Keratinocyte (primary cell): ENCODE results near the gene CD37. TPM values are rescaled to one million over a fixed set of nuclear protein-coding genes. Genes with fewer than 3 reads are reported as not detected.

Experiments
- DNase-seq: peaks from one replicate; pipeline ENCODE4 v3.0.0-alpha.2; 2011; ENCODE audit warnings: low read depth, missing footprints, low spot score
- FAIRE-seq: peaks from 2 replicates; lab custom pipeline; 2011; peaks lifted over from hg19 to GRCh38; lab: Jason Lieb, UNC
- H2AFZ ChIP-seq: 2 replicates; pipeline ENCODE4 v1.6.0; 2012; ENCODE audit warnings: low read length, control low read depth, inconsistent platforms; ENCODE audit not compliant: control insufficient read depth
- H3K27ac ChIP-seq: 2 replicates; pipeline ENCODE4 v1.5.1; 2011; ENCODE audit warnings: low read length; ENCODE audit not compliant: control insufficient read depth, insufficient read depth
- H3K27me3 ChIP-seq: 3 replicates; pipeline ENCODE4 v1.6.0; 2011; ENCODE audit warnings: low read length; ENCODE audit not compliant: control insufficient read depth, insufficient read depth; ENCODE audit errors: extremely low read depth
- H3K36me3 ChIP-seq, 2 experiments: 2 replicates in 1 of 2; 3 replicates in 1 of 2; pipeline ENCODE4 v1.5.1; 2011; ENCODE audit warnings: low read length in 2 of 2, mild to moderate bottlenecking in 1 of 2; ENCODE audit not compliant: control insufficient read depth in 2 of 2, insufficient read depth in 2 of 2; ENCODE audit errors: extremely low read depth in 1 of 2
- H3K4me1 ChIP-seq: 3 replicates; pipeline ENCODE4 v1.5.1; 2011; ENCODE audit warnings: low read length; ENCODE audit not compliant: control insufficient read depth, insufficient read depth; ENCODE audit errors: extremely low read depth
- H3K4me2 ChIP-seq: 3 replicates; pipeline ENCODE4 v1.6.0; 2011; ENCODE audit warnings: low read depth, low read length; ENCODE audit not compliant: control insufficient read depth, insufficient read depth; ENCODE audit errors: extremely low read depth
- H3K4me3 ChIP-seq, 3 experiments: fragments of 200-600 bp in 1 of 3; sonication (generic) in 1 of 3; 2 replicates in 2 of 3; 3 replicates in 1 of 3; pipeline ENCODE4 v1.5.1; 2011 to 2016; ENCODE audit warnings: low read length in 3 of 3, mild to moderate bottlenecking in 3 of 3, control low read depth in 2 of 3, inconsistent platforms in 1 of 3, low read depth in 1 of 3, mixed read lengths in 1 of 3, mixed run types in 1 of 3, moderate library complexity in 1 of 3; ENCODE audit not compliant: control insufficient read depth in 2 of 3, insufficient read depth in 2 of 3; ENCODE audit errors: extremely low read depth in 1 of 3
- H3K79me2 ChIP-seq: 2 replicates; pipeline ENCODE4 v1.6.0; 2012; ENCODE audit warnings: low read length; ENCODE audit not compliant: control insufficient read depth, insufficient read depth
- H3K9ac ChIP-seq: 3 replicates; pipeline ENCODE4 v1.6.0; 2011; ENCODE audit warnings: low read length; ENCODE audit not compliant: control insufficient read depth, insufficient read depth; ENCODE audit errors: extremely low read depth
- H3K9me1 ChIP-seq: 3 replicates; pipeline ENCODE4 v1.6.0; 2011; ENCODE audit warnings: low read length; ENCODE audit not compliant: control insufficient read depth, insufficient read depth; ENCODE audit errors: extremely low read depth
- H3K9me3 ChIP-seq: 2 replicates; pipeline ENCODE4 v1.5.1; 2012; ENCODE audit warnings: low read depth, low read length; ENCODE audit not compliant: control insufficient read depth
- H4K20me1 ChIP-seq: 3 replicates; pipeline ENCODE4 v1.6.0; 2011; ENCODE audit warnings: low read length; ENCODE audit not compliant: control insufficient read depth, insufficient read depth; ENCODE audit errors: extremely low read depth
- EZH2 ChIP-seq: IDR thresholded peaks from one replicate; pipeline ENCODE4 v1.6.1; 2012; ENCODE audit warnings: inconsistent platforms, mild to moderate bottlenecking, low read length, moderate library complexity
- dilution Hi-C: fragments of 300-500 bp; cut with MboI; formaldehyde crosslinking; loops from one replicate; pipeline ENCODE4 v1.7.0; 2020; ENCODE audit warnings: low sequenced_read_pairs; ENCODE audit not compliant: extremely low pct_ligation_motif_present
- polyA plus RNA-seq, 5 experiments: library from polyadenylated mRNA; depleted of rRNA in 3 of 5; stranded (reverse) in 3 of 5; stranded (forward) in 1 of 5; unstranded in 1 of 5; fragments of >200 nt; gene quantifications; 1 replicate in 1 of 5; 2 replicates in 3 of 5; 3 replicates in 1 of 5; pipeline versions ENCODE4 v1.2.1 to v1.2.3, GENCODE V29; 2011 to 2012; ENCODE audit warnings: missing spikeins in 2 of 5, low read depth in 1 of 5, low replicate concordance in 1 of 5
- TF ChIP-seq, protein P1 (sequence below), 3 experiments: IDR thresholded peaks in 1 of 3; conservative IDR thresholded peaks in 1 of 3; optimal IDR thresholded peaks in 1 of 3; 2 replicates in 2 of 3; 3 replicates in 1 of 3; pipeline versions ENCODE3 to v1.5.1; 2011; ENCODE audit warnings: low read length in 3 of 3, mild to moderate bottlenecking in 3 of 3, moderate library complexity in 2 of 3, control low read depth in 1 of 3, inconsistent platforms in 1 of 3; ENCODE audit not compliant: insufficient read depth in 2 of 3; ENCODE audit errors: extremely low read depth in 1 of 3

The CD37 gene
- polyA plus RNA-seq, 1 donor (not counting 4 experiments of a cell fraction or from before 2014, with no cell fraction given), result not detected

DNA sequence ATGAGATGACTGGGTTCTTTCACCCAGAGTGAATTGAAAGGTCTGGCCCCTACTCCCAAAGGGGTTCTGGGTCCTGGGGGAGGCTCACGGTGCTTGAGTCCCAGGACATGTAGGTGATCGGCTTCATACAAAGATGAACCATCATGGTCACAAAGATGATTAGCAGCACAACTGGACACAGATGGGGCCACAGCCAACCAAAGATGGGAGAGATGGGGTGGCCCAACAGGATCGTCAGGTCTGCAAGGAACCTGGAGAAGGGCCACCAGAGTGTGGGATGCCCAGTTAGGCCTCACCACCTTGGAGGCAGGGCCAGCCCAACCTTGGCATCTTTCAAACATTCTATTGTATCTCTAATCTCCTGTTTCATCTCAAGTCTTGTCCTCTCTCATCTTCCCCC lies 44.7 kb upstream of the CD37 start:
- Histone ChIP-seq H2AFZ (no peak overlapping the region), H3K4me1 (no peaks in the 10 kb centered on the region), H3K27ac (no peak overlapping the region), H3K4me3 (no peak overlapping the region), H3K36me3 (no peaks in the 10 kb centered on the region), H3K27me3 (no peaks in the 10 kb centered on the region), H3K9me3 (no peaks in the 10 kb centered on the region), H4K20me1 (no peaks in the 10 kb centered on the region), H3K9me1 (no peaks in the 10 kb centered on the region), H3K4me2 (no peak overlapping the region), H3K9ac (no peak overlapping the region), H3K79me2 (no peaks in the 10 kb centered on the region)
- dilution Hi-C loops, result no loop called here
- FAIRE-seq, result no peak
- TF ChIP-seq EZH2, result no peak
- TF ChIP-seq, protein P1, sequence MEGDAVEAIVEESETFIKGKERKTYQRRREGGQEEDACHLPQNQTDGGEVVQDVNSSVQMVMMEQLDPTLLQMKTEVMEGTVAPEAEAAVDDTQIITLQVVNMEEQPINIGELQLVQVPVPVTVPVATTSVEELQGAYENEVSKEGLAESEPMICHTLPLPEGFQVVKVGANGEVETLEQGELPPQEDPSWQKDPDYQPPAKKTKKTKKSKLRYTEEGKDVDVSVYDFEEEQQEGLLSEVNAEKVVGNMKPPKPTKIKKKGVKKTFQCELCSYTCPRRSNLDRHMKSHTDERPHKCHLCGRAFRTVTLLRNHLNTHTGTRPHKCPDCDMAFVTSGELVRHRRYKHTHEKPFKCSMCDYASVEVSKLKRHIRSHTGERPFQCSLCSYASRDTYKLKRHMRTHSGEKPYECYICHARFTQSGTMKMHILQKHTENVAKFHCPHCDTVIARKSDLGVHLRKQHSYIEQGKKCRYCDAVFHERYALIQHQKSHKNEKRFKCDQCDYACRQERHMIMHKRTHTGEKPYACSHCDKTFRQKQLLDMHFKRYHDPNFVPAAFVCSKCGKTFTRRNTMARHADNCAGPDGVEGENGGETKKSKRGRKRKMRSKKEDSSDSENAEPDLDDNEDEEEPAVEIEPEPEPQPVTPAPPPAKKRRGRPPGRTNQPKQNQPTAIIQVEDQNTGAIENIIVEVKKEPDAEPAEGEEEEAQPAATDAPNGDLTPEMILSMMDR (optimal IDR thresholded peaks at IDR 0.05 in 1 of 3, IDR thresholded peaks at IDR 0.05 in 1 of 3, conservative IDR thresholded peaks at IDR 0.05 in 1 of 3; ENCODE audit: extremely low read depth in 1 of 3, insufficient read depth in 2 of 3, low read length in 3 of 3), result no peak
- no peak for DNase-seq

DNA sequence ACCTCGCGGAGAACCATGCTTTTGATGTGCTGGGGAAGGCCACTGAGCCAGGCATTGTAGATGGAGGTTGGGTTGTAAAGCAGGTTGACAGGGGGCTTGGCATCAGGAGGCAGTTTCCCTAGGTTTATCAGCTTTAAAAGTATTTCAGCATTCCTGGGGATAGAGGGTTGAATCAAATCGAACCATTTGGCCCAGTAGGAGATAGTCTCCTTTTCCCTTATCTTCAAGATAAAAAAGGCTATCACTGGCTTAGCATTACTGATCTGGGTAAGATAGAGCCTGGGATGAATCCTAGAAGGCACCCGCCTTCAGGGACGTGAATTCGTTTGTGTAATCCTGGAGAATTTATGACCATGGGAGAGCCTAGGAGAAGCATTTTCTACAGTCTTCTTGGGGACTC lies 40.8 kb upstream of the CD37 start:
- Histone ChIP-seq H3K79me2 (no peaks in the 10 kb centered on the region), H3K9me1 (no peaks in the 10 kb centered on the region), H2AFZ (no peak overlapping the region), H3K4me3 (no peak overlapping the region), H3K27ac (no peak overlapping the region), H3K27me3 (no peaks in the 10 kb centered on the region), H3K4me2 (no peak overlapping the region), H4K20me1 (no peaks in the 10 kb centered on the region), H3K4me1 (no peaks in the 10 kb centered on the region), H3K9ac (no peak overlapping the region), H3K36me3 (no peaks in the 10 kb centered on the region), H3K9me3 (no peaks in the 10 kb centered on the region)
- DNase-seq (no peak), FAIRE-seq (no peak)
- no peak for TF ChIP-seq EZH2
- TF ChIP-seq, protein P1 (optimal IDR thresholded peaks at IDR 0.05 in 1 of 3, IDR thresholded peaks at IDR 0.05 in 1 of 3, conservative IDR thresholded peaks at IDR 0.05 in 1 of 3; ENCODE audit: extremely low read depth in 1 of 3, insufficient read depth in 2 of 3, low read length in 3 of 3), result no peak
- dilution Hi-C loops, result no loop called here
